Measurements from ENCODE around the gene WDR48.

The WDR48 gene

DNA sequence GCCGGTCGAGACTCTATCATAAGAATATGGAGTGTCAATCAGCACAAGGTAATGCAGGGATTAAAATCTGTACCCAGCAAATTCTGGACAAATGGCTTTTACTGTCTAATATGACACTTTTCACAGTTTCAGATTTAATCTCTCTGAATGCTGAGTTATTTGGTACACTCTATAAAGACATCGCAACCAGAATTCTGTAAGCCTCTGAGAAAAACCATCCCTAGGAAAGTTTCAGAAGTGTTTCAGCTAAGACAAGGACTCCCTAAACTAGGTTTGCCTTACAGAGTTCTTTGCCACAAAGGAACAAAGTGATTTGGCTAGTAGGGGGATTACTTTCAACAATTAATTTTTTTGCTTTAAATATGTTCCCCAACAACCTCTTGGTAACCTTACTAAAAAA lies 11.3 kb downstream of the WDR48 start:
- no peaks in the 10 kb centered on the region for H3K36me3 ChIP-seq (ENCODE audit: control insufficient read depth, insufficient read depth, low read length)
- H3K27me3 ChIP-seq (ENCODE audit: control insufficient read depth, insufficient read depth, low read length): no peaks in the 10 kb centered on the region
- H3K4me3 ChIP-seq (ENCODE audit: low read length): no peak overlapping the region
- DNase-seq (ENCODE audit: low read depth, low spot score): no peak
- H3K9me3 ChIP-seq (ENCODE audit: control insufficient read depth, insufficient read depth, low read length): no peaks in the 10 kb centered on the region
- no CpG with 5 or more reads among the region's 3 CpGs for WGBS (ENCODE audit: insufficient coverage, insufficient read length)
- H3K4me1 ChIP-seq (ENCODE audit: control insufficient read depth, insufficient read depth, low read length): no peaks in the 10 kb centered on the region
- no peak overlapping the region for H3K27ac ChIP-seq (ENCODE audit: low read length)

DNA sequence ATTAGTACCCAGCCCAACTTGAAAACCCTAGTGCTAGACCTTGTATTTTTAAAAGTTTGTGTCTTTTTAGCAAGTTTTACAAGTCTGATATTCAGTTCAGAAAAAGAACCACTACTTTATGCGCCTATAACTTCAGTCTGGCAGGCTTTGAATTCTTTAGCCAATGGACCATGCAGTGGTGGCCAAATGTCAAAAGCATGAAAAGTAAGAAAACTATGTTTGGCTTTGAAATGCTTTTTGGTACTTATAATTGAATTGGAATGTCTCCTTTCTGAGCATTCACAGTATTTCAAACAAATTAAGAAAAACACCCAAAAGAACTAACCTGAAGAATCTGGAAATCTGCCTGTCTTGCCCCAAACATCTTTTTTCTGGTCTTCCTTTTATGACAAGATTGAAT lies 12.8 kb downstream of the WDR48 start:
- Histone ChIP-seq H3K27me3 (ENCODE audit: control insufficient read depth, insufficient read depth, low read length) (no peaks in the 10 kb centered on the region), H3K36me3 (ENCODE audit: control insufficient read depth, insufficient read depth, low read length) (no peaks in the 10 kb centered on the region), H3K4me3 (ENCODE audit: low read length) (no peak overlapping the region), H3K4me1 (ENCODE audit: control insufficient read depth, insufficient read depth, low read length) (no peaks in the 10 kb centered on the region), H3K27ac (ENCODE audit: low read length) (no peak overlapping the region), H3K9me3 (ENCODE audit: control insufficient read depth, insufficient read depth, low read length) (no peaks in the 10 kb centered on the region)
- no CpG with 5 or more reads among the region's 1 CpG for WGBS (ENCODE audit: insufficient coverage, insufficient read length)
- DNase-seq (ENCODE audit: low read depth, low spot score): no peak

DNA sequence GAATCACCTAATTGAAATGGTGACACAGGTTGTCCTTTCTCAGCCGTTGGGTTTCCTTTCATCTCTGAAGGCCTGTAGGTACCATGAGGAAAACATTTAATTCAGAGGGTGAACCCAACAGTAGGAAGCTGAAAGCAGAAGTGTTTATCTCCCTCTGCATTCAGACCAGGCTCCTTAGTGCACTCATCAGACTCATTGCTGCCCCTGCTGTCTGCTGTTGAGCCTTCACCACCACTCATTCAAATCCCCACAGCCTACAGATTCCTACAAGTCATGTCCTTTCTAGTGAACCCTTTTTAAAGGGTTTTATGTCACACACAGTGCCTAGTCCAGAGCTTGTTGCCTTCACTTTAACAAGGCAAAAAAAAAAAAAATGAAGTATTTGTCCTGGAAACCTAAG lies 13.4 kb downstream of the WDR48 start:
- no CpG with 5 or more reads among the region's 1 CpG for WGBS (ENCODE audit: insufficient coverage, insufficient read length)
- H3K9me3 ChIP-seq (ENCODE audit: control insufficient read depth, insufficient read depth, low read length): no peaks in the 10 kb centered on the region
- DNase-seq (ENCODE audit: low read depth, low spot score): peak; percentile 22
- no peak overlapping the region for H3K4me3 ChIP-seq (ENCODE audit: low read length)
- no peaks in the 10 kb centered on the region for H3K36me3 ChIP-seq (ENCODE audit: control insufficient read depth, insufficient read depth, low read length)
- no peaks in the 10 kb centered on the region for H3K4me1 ChIP-seq (ENCODE audit: control insufficient read depth, insufficient read depth, low read length)
- H3K27ac ChIP-seq (ENCODE audit: low read length): no peak overlapping the region
- H3K27me3 ChIP-seq (ENCODE audit: control insufficient read depth, insufficient read depth, low read length): no peaks in the 10 kb centered on the region

DNA sequence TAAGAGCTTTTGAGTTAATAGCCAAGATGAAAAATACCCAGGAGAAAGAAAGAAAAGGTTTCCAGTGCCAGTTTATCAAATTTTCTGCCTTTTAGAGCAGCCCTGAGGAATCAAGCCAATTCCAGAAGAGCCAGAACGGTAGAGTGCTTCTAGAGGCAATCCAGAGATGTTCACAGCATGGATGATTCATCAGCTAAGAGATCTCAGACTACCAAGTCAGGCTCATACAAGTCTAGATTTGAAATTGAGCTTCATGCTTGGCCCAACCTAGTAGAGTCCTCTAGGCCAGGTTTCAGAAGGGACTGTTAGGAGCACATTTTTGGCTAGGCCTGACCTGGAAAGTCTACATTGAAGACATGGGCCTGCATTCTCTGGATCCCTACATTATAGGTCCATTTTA lies 15.5 kb downstream of the WDR48 start:
- Histone ChIP-seq H3K27me3 (ENCODE audit: control insufficient read depth, insufficient read depth, low read length) (no peaks in the 10 kb centered on the region), H3K4me1 (ENCODE audit: control insufficient read depth, insufficient read depth, low read length) (no peaks in the 10 kb centered on the region), H3K36me3 (ENCODE audit: control insufficient read depth, insufficient read depth, low read length) (no peaks in the 10 kb centered on the region), H3K9me3 (ENCODE audit: control insufficient read depth, insufficient read depth, low read length) (no peaks in the 10 kb centered on the region), H3K4me3 (ENCODE audit: low read length) (no peak overlapping the region), H3K27ac (ENCODE audit: low read length) (no peak overlapping the region)
- no peak for DNase-seq (ENCODE audit: low read depth, low spot score)
- no CpG with 5 or more reads among the region's 1 CpG for WGBS (ENCODE audit: insufficient coverage, insufficient read length)

DNA sequence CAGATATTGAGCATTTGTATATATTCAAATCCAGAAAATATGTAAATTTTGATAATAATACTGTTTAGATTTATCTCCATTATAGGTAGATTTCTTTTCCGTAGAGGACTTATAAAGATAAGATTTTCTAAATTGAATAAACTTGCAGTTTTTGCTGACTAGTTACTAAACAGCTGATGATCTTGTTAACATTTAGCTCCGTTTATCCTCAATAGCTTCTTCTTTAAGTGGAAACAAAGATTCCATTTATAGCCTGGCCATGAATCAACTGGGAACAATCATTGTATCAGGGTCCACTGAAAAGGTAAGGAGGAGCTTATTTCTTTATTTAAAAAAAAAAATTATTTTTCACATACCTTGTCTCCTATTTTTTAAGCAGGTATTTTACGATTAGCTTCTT lies 16.7 kb downstream of the WDR48 start:
- no CpG with 5 or more reads among the region's 3 CpGs for WGBS (ENCODE audit: insufficient coverage, insufficient read length)
- no peaks in the 10 kb centered on the region for H3K9me3 ChIP-seq (ENCODE audit: control insufficient read depth, insufficient read depth, low read length)

DNA sequence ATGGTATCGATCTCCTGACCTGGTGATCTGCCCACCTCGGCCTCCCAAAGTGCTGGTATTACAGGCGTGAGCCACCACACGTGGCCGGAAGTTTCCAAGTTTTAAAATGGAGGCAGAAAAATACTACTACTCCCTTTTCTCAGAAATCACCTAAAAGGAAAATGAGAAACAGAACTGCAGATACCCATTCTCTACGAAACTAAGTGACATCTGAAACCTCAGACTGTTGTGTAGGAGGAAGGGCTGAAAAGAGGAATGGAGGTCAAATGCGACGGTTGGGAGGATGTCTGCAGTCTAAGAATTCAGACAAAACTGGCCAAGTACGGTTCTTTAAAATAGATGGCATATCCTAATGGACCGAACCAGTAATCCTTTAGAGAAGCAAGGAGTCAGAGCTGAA lies 24.1 kb downstream of the WDR48 start:
- WGBS (ENCODE audit: insufficient coverage, insufficient read length): no CpG with 5 or more reads among the region's 10 CpGs
- H3K36me3 ChIP-seq (ENCODE audit: control insufficient read depth, insufficient read depth, low read length): peaks cover 11% of the 10 kb centered on the region; the same call in 1 of the 2 replicates

More for the DNA sequence above, 16.7 kb downstream of the WDR48 start:
- Histone ChIP-seq H3K27me3 (ENCODE audit: control insufficient read depth, insufficient read depth, low read length) (no peaks in the 10 kb centered on the region), H3K4me3 (ENCODE audit: low read length) (no peak overlapping the region), H3K4me1 (ENCODE audit: control insufficient read depth, insufficient read depth, low read length) (no peaks in the 10 kb centered on the region), H3K27ac (ENCODE audit: low read length) (no peak overlapping the region), H3K36me3 (ENCODE audit: control insufficient read depth, insufficient read depth, low read length) (no peaks in the 10 kb centered on the region)
- DNase-seq (ENCODE audit: low read depth, low spot score): no peak

DNA sequence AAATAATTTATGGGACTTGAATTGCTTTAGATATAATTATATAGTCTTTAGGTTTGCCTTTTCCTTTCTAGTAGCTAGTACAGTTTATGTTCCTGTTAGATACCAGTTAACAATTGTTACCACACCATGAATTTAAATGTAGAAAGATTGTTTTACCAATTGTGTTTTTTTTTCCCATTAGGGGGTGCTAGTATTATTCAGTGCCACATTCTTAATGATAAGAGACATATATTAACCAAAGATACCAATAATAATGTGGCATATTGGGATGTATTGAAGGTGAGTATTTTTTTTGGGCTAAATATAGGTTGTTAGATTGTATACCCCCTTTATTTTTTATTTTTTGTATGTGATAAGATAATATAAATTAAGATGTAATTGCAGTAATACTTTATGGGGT lies 27.7 kb downstream of the WDR48 start:
- no peaks in the 10 kb centered on the region for H3K27me3 ChIP-seq (ENCODE audit: control insufficient read depth, insufficient read depth, low read length)
- peaks cover 9% of the 10 kb centered on the region; the same call in 1 of the 2 replicates for H3K36me3 ChIP-seq (ENCODE audit: control insufficient read depth, insufficient read depth, low read length)
- H3K9me3 ChIP-seq (ENCODE audit: control insufficient read depth, insufficient read depth, low read length): no peaks in the 10 kb centered on the region
- no peaks in the 10 kb centered on the region for H3K4me1 ChIP-seq (ENCODE audit: control insufficient read depth, insufficient read depth, low read length)
- no peak for DNase-seq (ENCODE audit: low read depth, low spot score)
- H3K27ac ChIP-seq (ENCODE audit: low read length): no peak overlapping the region
- H3K4me3 ChIP-seq (ENCODE audit: low read length): no peak overlapping the region

More for the DNA sequence above, 24.1 kb downstream of the WDR48 start:
- no peak for DNase-seq (ENCODE audit: low read depth, low spot score)
- Histone ChIP-seq H3K27ac (ENCODE audit: low read length) (no peak overlapping the region), H3K4me1 (ENCODE audit: control insufficient read depth, insufficient read depth, low read length) (no peaks in the 10 kb centered on the region), H3K4me3 (ENCODE audit: low read length) (no peak overlapping the region), H3K9me3 (ENCODE audit: control insufficient read depth, insufficient read depth, low read length) (no peaks in the 10 kb centered on the region), H3K27me3 (ENCODE audit: control insufficient read depth, insufficient read depth, low read length) (no peaks in the 10 kb centered on the region)

DNA sequence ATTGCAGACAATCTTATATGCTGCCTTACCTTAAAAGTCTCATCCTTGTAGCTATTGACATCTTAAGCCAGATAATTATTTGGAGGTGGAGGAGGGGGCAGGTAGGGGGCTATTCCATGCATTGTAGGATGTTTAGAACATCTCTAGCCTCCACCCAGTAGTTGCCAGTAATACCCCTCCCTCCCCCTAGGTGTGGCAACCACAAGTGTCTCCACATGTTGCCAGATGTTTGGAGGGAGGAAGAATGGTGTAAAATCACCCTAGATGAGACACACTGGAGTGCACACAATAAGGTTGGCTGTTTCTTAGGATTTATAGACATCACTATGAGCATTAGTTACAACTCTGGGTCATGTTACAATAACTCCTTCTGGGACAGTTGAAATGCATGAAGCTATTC lies 28.2 kb downstream of the WDR48 start:
- DNase-seq (ENCODE audit: low read depth, low spot score): no peak
- Histone ChIP-seq H3K27me3 (ENCODE audit: control insufficient read depth, insufficient read depth, low read length) (no peaks in the 10 kb centered on the region), H3K27ac (ENCODE audit: low read length) (no peak overlapping the region), H3K4me1 (ENCODE audit: control insufficient read depth, insufficient read depth, low read length) (no peaks in the 10 kb centered on the region), H3K4me3 (ENCODE audit: low read length) (no peak overlapping the region), H3K36me3 (ENCODE audit: control insufficient read depth, insufficient read depth, low read length) (peaks cover 7% of the 10 kb centered on the region; the same call in 1 of the 2 replicates), H3K9me3 (ENCODE audit: control insufficient read depth, insufficient read depth, low read length) (no peaks in the 10 kb centered on the region)

DNA sequence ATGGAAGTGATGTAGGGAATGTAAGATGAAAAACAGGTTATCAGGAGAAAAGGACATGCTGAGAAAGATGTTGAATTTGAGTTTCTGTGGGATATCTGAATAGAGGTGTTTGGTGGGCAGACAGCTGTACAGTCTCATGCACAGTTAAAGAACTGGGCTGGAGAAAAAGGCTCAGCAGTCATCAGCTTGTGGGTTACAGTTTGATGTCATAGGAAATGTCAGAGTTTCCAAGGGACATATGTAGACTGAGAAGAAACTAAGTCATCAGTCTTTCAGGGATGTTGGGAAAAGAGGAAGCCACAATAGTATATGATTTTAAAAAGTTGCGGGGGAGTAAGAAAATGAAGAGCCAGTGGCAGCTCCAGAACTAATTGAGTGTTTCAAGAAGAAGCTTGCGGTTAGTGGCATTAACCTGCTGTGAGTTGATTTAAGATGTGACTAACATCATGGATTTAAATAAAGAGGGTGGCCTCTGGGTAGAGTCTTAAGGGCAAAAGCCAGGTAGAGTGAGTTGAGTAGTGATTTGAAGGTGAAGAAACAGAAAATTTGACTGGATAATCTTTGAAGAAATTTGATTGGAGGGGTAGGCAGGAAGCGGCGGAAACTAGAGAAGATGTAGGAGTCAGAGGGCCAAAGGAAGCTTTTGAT lies 31.0 kb downstream of the WDR48 start:
- no peaks in the 10 kb centered on the region for H3K4me1 ChIP-seq (ENCODE audit: control insufficient read depth, insufficient read depth, low read length)
- no peaks in the 10 kb centered on the region for H3K9me3 ChIP-seq (ENCODE audit: control insufficient read depth, insufficient read depth, low read length)
- WGBS (ENCODE audit: insufficient coverage, insufficient read length): no CpG with 5 or more reads among the region's 4 CpGs
- H3K4me3 ChIP-seq (ENCODE audit: low read length): no peak overlapping the region
- no peak for DNase-seq (ENCODE audit: low read depth, low spot score)
- no peaks in the 10 kb centered on the region for H3K27me3 ChIP-seq (ENCODE audit: control insufficient read depth, insufficient read depth, low read length)
- H3K27ac ChIP-seq (ENCODE audit: low read length): no peak overlapping the region
- peaks cover 13% of the 10 kb centered on the region; the same call in 1 of the 2 replicates for H3K36me3 ChIP-seq (ENCODE audit: control insufficient read depth, insufficient read depth, low read length)

DNA sequence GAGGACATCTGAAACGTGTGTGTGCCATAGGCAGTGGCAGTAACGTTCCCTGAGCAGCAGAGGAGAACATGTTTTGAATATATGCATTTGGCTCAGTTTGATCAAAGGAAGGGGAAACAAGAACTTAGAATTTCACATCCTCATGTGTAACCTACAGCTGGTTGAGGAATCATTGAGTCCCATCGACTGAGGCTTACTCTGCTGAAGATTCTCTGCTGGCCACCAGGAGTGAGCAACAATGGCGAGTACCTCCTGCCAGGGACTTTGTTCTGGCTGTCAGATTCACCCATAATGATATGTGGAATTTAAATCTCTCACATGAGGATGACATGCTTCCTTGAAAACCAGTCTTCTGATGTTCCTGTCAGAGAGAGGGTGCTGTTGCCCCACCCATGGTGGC lies 34.3 kb downstream of the WDR48 start:
- no CpG with 5 or more reads among the region's 4 CpGs for WGBS (ENCODE audit: insufficient coverage, insufficient read length)
- no peaks in the 10 kb centered on the region for H3K27me3 ChIP-seq (ENCODE audit: control insufficient read depth, insufficient read depth, low read length)
- H3K9me3 ChIP-seq (ENCODE audit: control insufficient read depth, insufficient read depth, low read length): no peaks in the 10 kb centered on the region
- H3K4me3 ChIP-seq (ENCODE audit: low read length): no peak overlapping the region
- H3K27ac ChIP-seq (ENCODE audit: low read length): no peak overlapping the region
- H3K36me3 ChIP-seq (ENCODE audit: control insufficient read depth, insufficient read depth, low read length): peaks cover 13% of the 10 kb centered on the region; the same call in 1 of the 2 replicates
- no peak for DNase-seq (ENCODE audit: low read depth, low spot score)
- no peaks in the 10 kb centered on the region for H3K4me1 ChIP-seq (ENCODE audit: control insufficient read depth, insufficient read depth, low read length)

DNA sequence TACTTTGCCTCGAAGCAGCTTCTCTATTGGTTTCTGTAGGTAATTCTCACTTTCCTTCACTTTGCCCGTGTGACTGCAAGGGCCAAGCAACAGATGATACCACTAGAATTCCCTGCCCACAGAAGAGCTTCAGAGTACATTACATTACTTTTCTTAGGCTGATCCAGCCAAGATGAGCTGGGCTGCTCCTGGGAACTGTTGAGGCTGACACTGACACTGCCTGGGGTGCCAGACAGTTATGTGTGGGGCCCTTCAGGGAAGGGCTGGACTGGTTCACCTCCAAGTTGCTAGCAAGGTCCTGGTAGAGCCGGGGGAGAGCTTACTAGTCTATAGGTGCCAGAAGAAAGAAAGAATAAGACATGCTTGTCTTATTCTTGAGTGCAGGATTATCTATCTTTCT lies 36.6 kb downstream of the WDR48 start:
- no peaks in the 10 kb centered on the region for H3K4me1 ChIP-seq (ENCODE audit: control insufficient read depth, insufficient read depth, low read length)
- no peaks in the 10 kb centered on the region for H3K27me3 ChIP-seq (ENCODE audit: control insufficient read depth, insufficient read depth, low read length)
- no peaks in the 10 kb centered on the region for H3K9me3 ChIP-seq (ENCODE audit: control insufficient read depth, insufficient read depth, low read length)
- no peak for DNase-seq (ENCODE audit: low read depth, low spot score)
- no peak overlapping the region for H3K4me3 ChIP-seq (ENCODE audit: low read length)
- peaks cover 18% of the 10 kb centered on the region; the same call in 1 of the 2 replicates for H3K36me3 ChIP-seq (ENCODE audit: control insufficient read depth, insufficient read depth, low read length)
- no CpG with 5 or more reads among the region's 3 CpGs for WGBS (ENCODE audit: insufficient coverage, insufficient read length)
- H3K27ac ChIP-seq (ENCODE audit: low read length): no peak overlapping the region

Data from iPS DF 6.9 (cell line).